Body of pancreas (tissue), 4 donors: ENCODE measurements around the gene IL6R.

Experiments used
- CTCF ChIP-seq, 7 experiments: fragments of 450-650 bp in 4 of 7; fragments of 200-600 bp in 3 of 7; sonication (generic) in 3 of 7; IDR thresholded peaks; one replicate each; pipeline ENCODE4 v1.5.1; 2016 to 2019; ENCODE audit warnings: antibody characterized with exemption in 7 of 7
- POLR2A ChIP-seq, 3 donors: fragments of 450-650 bp; IDR thresholded peaks; one replicate each; pipeline ENCODE4 v1.6.1; 2016; ENCODE audit warnings: antibody characterized with exemption in 3 of 3, mild to moderate bottlenecking in 2 of 3

DNA sequence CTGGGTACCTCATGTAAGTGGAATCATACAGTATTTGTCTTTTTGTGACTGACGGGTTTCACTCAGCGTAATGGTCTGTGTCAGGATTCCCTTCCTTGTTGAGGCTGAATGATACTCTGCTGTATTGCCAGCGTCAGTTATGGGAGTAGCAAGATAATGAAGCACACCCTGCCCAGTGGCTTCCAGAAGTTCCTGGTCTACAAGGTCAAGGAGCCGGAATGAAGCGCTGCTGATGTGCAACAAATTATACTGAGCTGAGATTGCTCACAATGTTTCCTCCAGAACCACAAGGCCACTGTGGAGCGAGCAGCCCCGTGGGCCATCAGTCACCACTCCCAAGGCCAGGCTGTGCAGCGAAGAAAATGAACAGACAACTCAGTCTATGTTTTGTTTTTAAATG is 72.9 kb downstream of the IL6R start:
- TF ChIP-seq CTCF (IDR thresholded peaks at IDR 0.05) = no peak
- no peak for TF ChIP-seq POLR2A (IDR thresholded peaks at IDR 0.05)
